ENCODE data around the gene GAN. TPM values are rescaled to one million over a fixed set of nuclear protein-coding genes. Genes with fewer than 3 reads are reported as not detected.
A peak's percentile ranks its signal among the peaks of the same experiment; 100 is the strongest.

The GAN gene
- total and polyA plus RNA-seq, 9 of the 15 experiments (the other 6 are each of a cell fraction or from before 2014, with no cell fraction given) = 0.83 to 15.1 (median 5.2) TPM

DNA sequence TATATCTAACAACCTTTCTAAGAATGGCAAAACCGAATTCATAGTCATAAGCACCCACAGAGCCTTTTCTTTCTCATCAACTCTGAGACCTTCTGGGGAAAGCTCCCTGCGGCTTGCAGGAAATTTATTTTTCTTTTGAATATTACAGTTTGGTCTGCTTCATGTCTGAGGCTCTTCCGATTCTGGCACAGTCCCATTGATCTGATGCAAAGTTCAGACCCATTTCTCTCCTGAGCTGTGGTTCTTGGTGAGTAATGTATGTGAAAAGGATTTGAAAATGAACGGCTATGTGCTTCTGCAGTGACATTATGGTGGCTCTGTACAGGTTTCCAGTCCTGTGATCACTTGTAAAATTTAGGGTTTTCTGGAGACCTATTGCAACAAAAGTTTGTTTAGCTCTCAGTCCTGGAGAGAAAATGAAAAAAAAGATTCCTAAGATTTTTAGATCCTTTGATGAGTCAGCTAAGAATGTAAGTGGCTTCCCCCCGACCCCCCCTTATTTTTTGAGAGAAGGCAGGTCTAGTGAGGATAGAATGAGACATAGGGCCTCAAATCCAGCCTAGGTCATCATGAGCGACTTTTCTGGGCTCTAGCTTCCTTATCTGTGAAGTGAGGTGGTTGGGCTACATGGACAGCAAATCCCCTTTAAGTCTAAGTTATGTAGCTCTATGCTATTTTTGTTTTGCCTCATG, 4.6 kb downstream of the GAN start (continued):
- TF ChIP-seq POLR3A (IDR thresholded peaks at IDR 0.05; ENCODE audit: borderline replicate concordance, extremely low read depth, insufficient read depth, insufficient read length) (no peak), RAD51 (IDR thresholded peaks at IDR 0.05; ENCODE audit: borderline replicate concordance, low read depth) (no peak), RBBP5 (IDR thresholded peaks at IDR 0.05; ENCODE audit: borderline replicate concordance, insufficient read depth, low read length, poor library complexity, severe bottlenecking) (no peak), TFAM (CRISPR knock-in tag; conservative IDR thresholded peaks at IDR 0.05) (no peak), TBP (optimal IDR thresholded peaks at IDR 0.05; ENCODE audit: low read depth, low read length) (no peak), ARNT (IDR thresholded peaks at IDR 0.05) (no peak), CHD4 (IDR thresholded peaks at IDR 0.05; ENCODE audit: insufficient read depth, insufficient replicate concordance, low read depth, low read length, poor library complexity, severe bottlenecking) (no peak), STAT5A (IDR thresholded peaks at IDR 0.05; ENCODE audit: borderline replicate concordance, low read length) (no peak), ZNF561 (CRISPR knock-in tag; conservative IDR thresholded peaks at IDR 0.05) (no peak), MAZ (CRISPR knock-in tag; conservative IDR thresholded peaks at IDR 0.05 in 1 of 2, IDR thresholded peaks at IDR 0.05 in 1 of 2) (0 out of 4 replicates have a peak, but pooled peaks of 1 of the 2 experiments have one; percentile 18), ZNF282 (CRISPR knock-in tag; IDR thresholded peaks at IDR 0.05) (no peak), SMC3 (conservative IDR thresholded peaks at IDR 0.05; ENCODE audit: insufficient read depth, low read depth, low read length) (no peak), ZNF316 (IDR thresholded peaks at IDR 0.05) (peak; percentile 91), NONO (IDR thresholded peaks at IDR 0.05; ENCODE audit: low read depth in 2 of 2, low read length in 1 of 2) (no peak)
- TF ChIP-seq, protein P1, sequence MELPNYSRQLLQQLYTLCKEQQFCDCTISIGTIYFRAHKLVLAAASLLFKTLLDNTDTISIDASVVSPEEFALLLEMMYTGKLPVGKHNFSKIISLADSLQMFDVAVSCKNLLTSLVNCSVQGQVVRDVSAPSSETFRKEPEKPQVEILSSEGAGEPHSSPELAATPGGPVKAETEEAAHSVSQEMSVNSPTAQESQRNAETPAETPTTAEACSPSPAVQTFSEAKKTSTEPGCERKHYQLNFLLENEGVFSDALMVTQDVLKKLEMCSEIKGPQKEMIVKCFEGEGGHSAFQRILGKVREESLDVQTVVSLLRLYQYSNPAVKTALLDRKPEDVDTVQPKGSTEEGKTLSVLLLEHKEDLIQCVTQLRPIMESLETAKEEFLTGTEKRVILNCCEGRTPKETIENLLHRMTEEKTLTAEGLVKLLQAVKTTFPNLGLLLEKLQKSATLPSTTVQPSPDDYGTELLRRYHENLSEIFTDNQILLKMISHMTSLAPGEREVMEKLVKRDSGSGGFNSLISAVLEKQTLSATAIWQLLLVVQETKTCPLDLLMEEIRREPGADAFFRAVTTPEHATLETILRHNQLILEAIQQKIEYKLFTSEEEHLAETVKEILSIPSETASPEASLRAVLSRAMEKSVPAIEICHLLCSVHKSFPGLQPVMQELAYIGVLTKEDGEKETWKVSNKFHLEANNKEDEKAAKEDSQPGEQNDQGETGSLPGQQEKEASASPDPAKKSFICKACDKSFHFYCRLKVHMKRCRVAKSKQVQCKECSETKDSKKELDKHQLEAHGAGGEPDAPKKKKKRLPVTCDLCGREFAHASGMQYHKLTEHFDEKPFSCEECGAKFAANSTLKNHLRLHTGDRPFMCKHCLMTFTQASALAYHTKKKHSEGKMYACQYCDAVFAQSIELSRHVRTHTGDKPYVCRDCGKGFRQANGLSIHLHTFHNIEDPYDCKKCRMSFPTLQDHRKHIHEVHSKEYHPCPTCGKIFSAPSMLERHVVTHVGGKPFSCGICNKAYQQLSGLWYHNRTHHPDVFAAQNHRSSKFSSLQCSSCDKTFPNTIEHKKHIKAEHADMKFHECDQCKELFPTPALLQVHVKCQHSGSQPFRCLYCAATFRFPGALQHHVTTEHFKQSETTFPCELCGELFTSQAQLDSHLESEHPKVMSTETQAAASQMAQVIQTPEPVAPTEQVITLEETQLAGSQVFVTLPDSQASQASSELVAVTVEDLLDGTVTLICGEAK (IDR thresholded peaks at IDR 0.05) = no peak
- TF ChIP-seq, protein P1 (CRISPR knock-in tag; IDR thresholded peaks at IDR 0.05) = no peak
- TF ChIP-seq, protein P2, sequence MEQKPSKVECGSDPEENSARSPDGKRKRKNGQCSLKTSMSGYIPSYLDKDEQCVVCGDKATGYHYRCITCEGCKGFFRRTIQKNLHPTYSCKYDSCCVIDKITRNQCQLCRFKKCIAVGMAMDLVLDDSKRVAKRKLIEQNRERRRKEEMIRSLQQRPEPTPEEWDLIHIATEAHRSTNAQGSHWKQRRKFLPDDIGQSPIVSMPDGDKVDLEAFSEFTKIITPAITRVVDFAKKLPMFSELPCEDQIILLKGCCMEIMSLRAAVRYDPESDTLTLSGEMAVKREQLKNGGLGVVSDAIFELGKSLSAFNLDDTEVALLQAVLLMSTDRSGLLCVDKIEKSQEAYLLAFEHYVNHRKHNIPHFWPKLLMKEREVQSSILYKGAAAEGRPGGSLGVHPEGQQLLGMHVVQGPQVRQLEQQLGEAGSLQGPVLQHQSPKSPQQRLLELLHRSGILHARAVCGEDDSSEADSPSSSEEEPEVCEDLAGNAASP (IDR thresholded peaks at IDR 0.05) = no peak
